Ishikawa (cell line): ENCODE data around the gene PBX1.

Source experiments
- CEBPB ChIP-seq: IDR thresholded peaks from 2 replicates; pipeline ENCODE4 v1.6.1; 2012
- CREB1 ChIP-seq: IDR thresholded peaks from 2 replicates; pipeline ENCODE4 v1.6.1; 2012; ENCODE audit warnings: low read depth
- EGR1 ChIP-seq: IDR thresholded peaks from 2 replicates; pipeline ENCODE4 v1.6.1; 2012
- EP300 ChIP-seq: IDR thresholded peaks from 2 replicates; pipeline ENCODE4 v1.6.1; 2012; ENCODE audit warnings: borderline replicate concordance
- FOXM1 ChIP-seq: IDR thresholded peaks from 2 replicates; pipeline ENCODE4 v1.6.1; 2012; ENCODE audit warnings: low read depth, borderline replicate concordance
- MAX ChIP-seq: IDR thresholded peaks from 2 replicates; pipeline ENCODE4 v1.6.1; 2012
- RAD21 ChIP-seq: IDR thresholded peaks from 2 replicates; pipeline ENCODE4 v1.6.1; 2012; ENCODE audit warnings: low read depth
- REST ChIP-seq: IDR thresholded peaks from 2 replicates; pipeline ENCODE4 v1.6.1; 2012; ENCODE audit warnings: low read depth, mild to moderate bottlenecking
- TAF1 ChIP-seq: IDR thresholded peaks from 2 replicates; pipeline ENCODE4 v1.6.1; 2012; ENCODE audit warnings: low read depth, mild to moderate bottlenecking
- TCF12 ChIP-seq: IDR thresholded peaks from 2 replicates; pipeline ENCODE4 v1.6.1; 2012; ENCODE audit warnings: low read depth
- TEAD4 ChIP-seq: IDR thresholded peaks from 2 replicates; pipeline ENCODE4 v1.6.1; 2012
- YY1 ChIP-seq: IDR thresholded peaks from 2 replicates; pipeline ENCODE4 v1.6.1; 2012; ENCODE audit warnings: low read depth
- ZBTB7A ChIP-seq: IDR thresholded peaks from 2 replicates; pipeline ENCODE4 v1.6.1; 2012; ENCODE audit warnings: low read depth
- TF ChIP-seq, protein P1 (sequence below): IDR thresholded peaks from 2 replicates; pipeline ENCODE4 v1.6.1; 2012

The PBX1 gene

DNA sequence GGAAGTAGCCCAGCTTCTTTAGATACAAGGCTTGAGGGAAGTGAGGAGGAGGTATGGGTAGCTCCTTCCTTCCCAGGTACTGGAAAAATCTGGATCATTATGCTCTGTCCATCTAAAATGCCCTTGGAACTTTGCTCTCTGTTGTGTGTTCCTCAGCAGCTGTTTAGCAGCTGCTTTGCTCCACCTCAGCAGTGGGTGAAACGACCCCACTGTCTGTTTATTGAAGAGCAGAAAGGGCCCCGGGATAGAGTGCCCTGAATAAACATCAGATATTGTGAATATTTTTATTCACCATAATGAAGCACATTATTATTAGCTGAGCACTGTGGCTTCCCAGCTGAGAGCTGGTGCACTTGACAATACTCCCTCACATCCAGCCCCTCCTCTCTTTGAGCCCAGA lies 237.9 kb downstream of the PBX1 start:
- no peak for TF ChIP-seq TCF12
- no peak for TF ChIP-seq ZBTB7A
- no peak for TF ChIP-seq YY1
- no peak for TF ChIP-seq CEBPB
- no peak for TF ChIP-seq TEAD4
- TF ChIP-seq, protein P1, sequence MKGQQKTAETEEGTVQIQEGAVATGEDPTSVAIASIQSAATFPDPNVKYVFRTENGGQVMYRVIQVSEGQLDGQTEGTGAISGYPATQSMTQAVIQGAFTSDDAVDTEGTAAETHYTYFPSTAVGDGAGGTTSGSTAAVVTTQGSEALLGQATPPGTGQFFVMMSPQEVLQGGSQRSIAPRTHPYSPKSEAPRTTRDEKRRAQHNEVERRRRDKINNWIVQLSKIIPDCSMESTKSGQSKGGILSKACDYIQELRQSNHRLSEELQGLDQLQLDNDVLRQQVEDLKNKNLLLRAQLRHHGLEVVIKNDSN, result no peak
- TF ChIP-seq RAD21, result no peak
- TF ChIP-seq TAF1, result no peak
- no peak for TF ChIP-seq EP300
- no peak for TF ChIP-seq REST
- TF ChIP-seq FOXM1, result no peak
- TF ChIP-seq EGR1, result no peak
- TF ChIP-seq MAX, result no peak

- TF ChIP-seq MAX, result no peak
- TF ChIP-seq YY1, result no peak
Measured at GRCh38 chr1:164801246-164801731, 242.3 kb downstream of the PBX1 start.

- no peak for TF ChIP-seq ZBTB7A
- no peak for TF ChIP-seq FOXM1
- no peak for TF ChIP-seq REST
- TF ChIP-seq TCF12, result no peak
- no peak for TF ChIP-seq MAX
- no peak for TF ChIP-seq YY1
- no peak for TF ChIP-seq CREB1
- no peak for TF ChIP-seq EGR1
- TF ChIP-seq, protein P1, result no peak
- TF ChIP-seq TAF1, result no peak
- TF ChIP-seq EP300, result no peak
- TF ChIP-seq CEBPB, result no peak
Measured at GRCh38 chr1:164801791-164802502, 243.0 kb downstream of the PBX1 start.

- TF ChIP-seq FOXM1 (no peak), CREB1 (no peak), REST (no peak), TAF1 (no peak), ZBTB7A (no peak), MAX (no peak), TCF12 (no peak), EGR1 (no peak)
- TF ChIP-seq, protein P1, result no peak
Measured at GRCh38 chr1:164802529-164803282, 243.7 kb downstream of the PBX1 start.
